Cardiac muscle cell (in vitro differentiated cells and primary cell): ENCODE data around the gene PRKCB. TPM values are rescaled to one million over a fixed set of nuclear protein-coding genes. Genes with fewer than 3 reads are reported as not detected.
"Not testable (repeated sequence)": the region's sequence is repeated elsewhere in the genome, so short reads cannot be mapped to it uniquely, and the experiment has no call there.

ENCODE experiments used
- DNase-seq, 2 donors: peaks; one replicate each; pipeline versions ENCODE4 v3.0.0 to v3.0.0-alpha.2; 2010 to 2017; ENCODE audit warnings: low read depth in 1 of 2, low spot score in 1 of 2
- H3K27ac ChIP-seq: fragments of 200-600 bp; sonication (generic); 2 replicates; pipeline ENCODE4 v1.5.1; 2016
- H3K27me3 ChIP-seq: fragments of 200-600 bp; sonication (generic); 2 replicates; pipeline ENCODE4 v1.6.0; 2016; ENCODE audit warnings: control low read depth
- H3K36me3 ChIP-seq: fragments of 200-600 bp; sonication (generic); 2 replicates; pipeline ENCODE4 v1.5.1; 2016; ENCODE audit warnings: control low read depth
- H3K4me1 ChIP-seq: fragments of 200-600 bp; sonication (generic); 2 replicates; pipeline ENCODE4 v1.8.1; 2017; ENCODE audit warnings: low read depth, mild to moderate bottlenecking, mixed run types
- H3K4me3 ChIP-seq: fragments of 200-600 bp; sonication (generic); 2 replicates; pipeline ENCODE4 v1.5.1; 2016; ENCODE audit warnings: mild to moderate bottlenecking
- H3K9me3 ChIP-seq: fragments of 200-600 bp; sonication (generic); 2 replicates; pipeline ENCODE4 v1.5.1; 2017; ENCODE audit warnings: low read depth, mild to moderate bottlenecking, control low read depth
- CTCF ChIP-seq: IDR thresholded peaks from 2 replicates; pipeline ENCODE4 v1.5.1; 2012; ENCODE audit warnings: low read depth, mild to moderate bottlenecking, low read length
- polyA plus RNA-seq: library from polyadenylated mRNA; unstranded; fragments of >200 nt; fragmentation: Nextera tagmentation; extraction: Ambion mirVana; gene quantifications from 2 replicates; pipeline ENCODE4 v1.2.1, GENCODE V29; 2016
- total RNA-seq: library from RNA; depleted of rRNA; stranded (reverse); fragments of >200 nt; gene quantifications from 2 replicates; pipeline ENCODE4 v1.2.3, GENCODE V29; 2016

PRKCB gene
- total and polyA plus RNA-seq, 2 experiments from 2014 or later: 0.66 to 1.5 TPM

GRCh38 chr16:23907903-23908302 is 72.1 kb downstream of the PRKCB start:
- Histone ChIP-seq H3K4me1 (no peaks in the 10 kb centered on the region), H3K27me3 (no peaks in the 10 kb centered on the region), H3K9me3 (no peaks in the 10 kb centered on the region), H3K36me3 (no peaks in the 10 kb centered on the region), H3K4me3 (no peak overlapping the region), H3K27ac (no peak overlapping the region)
- DNase-seq: no peak
- no peak for TF ChIP-seq CTCF

- no peak for DNase-seq
- H3K4me3 ChIP-seq: no peak overlapping the region
- no peaks in the 10 kb centered on the region for H3K4me1 ChIP-seq
- no peaks in the 10 kb centered on the region for H3K9me3 ChIP-seq
- no peaks in the 10 kb centered on the region for H3K36me3 ChIP-seq
- no peaks in the 10 kb centered on the region for H3K27me3 ChIP-seq
- no peak overlapping the region for H3K27ac ChIP-seq
- TF ChIP-seq CTCF: no peak
Measured at GRCh38 chr16:23908790-23909189, 73.0 kb downstream of the PRKCB start.

GRCh38 chr16:23909792-23910418 is 74.1 kb downstream of the PRKCB start:
- Histone ChIP-seq H3K9me3 (no peaks in the 10 kb centered on the region), H3K36me3 (no peaks in the 10 kb centered on the region), H3K27me3 (no peaks in the 10 kb centered on the region), H3K4me1 (no peaks in the 10 kb centered on the region), H3K27ac (no peak overlapping the region), H3K4me3 (no peak overlapping the region)
- no peak for DNase-seq
- TF ChIP-seq CTCF: no peak

- no peaks in the 10 kb centered on the region for H3K9me3 ChIP-seq
- H3K4me1 ChIP-seq: no peaks in the 10 kb centered on the region
- TF ChIP-seq CTCF: no peak
- peak in 1 of 2 donors; percentile 13 for DNase-seq
- no peaks in the 10 kb centered on the region for H3K36me3 ChIP-seq
- no peaks in the 10 kb centered on the region for H3K27me3 ChIP-seq
- no peak overlapping the region for H3K27ac ChIP-seq
- no peak overlapping the region for H3K4me3 ChIP-seq
Measured at GRCh38 chr16:23914946-23915530, 79.3 kb downstream of the PRKCB start.

GRCh38 chr16:23916552-23916951 is 80.8 kb downstream of the PRKCB start:
- not testable (repeated sequence) for H3K27me3 ChIP-seq, H3K9me3 ChIP-seq, H3K4me3 ChIP-seq, DNase-seq, H3K27ac ChIP-seq, H3K36me3 ChIP-seq, H3K4me1 ChIP-seq

- no peak for TF ChIP-seq CTCF
- no peak overlapping the region for H3K27ac ChIP-seq
- no peaks in the 10 kb centered on the region for H3K27me3 ChIP-seq
- no peaks in the 10 kb centered on the region for H3K4me1 ChIP-seq
- no peaks in the 10 kb centered on the region for H3K36me3 ChIP-seq
- no peaks in the 10 kb centered on the region for H3K9me3 ChIP-seq
- H3K4me3 ChIP-seq: no peak overlapping the region
- DNase-seq: no peak
Measured at GRCh38 chr16:23917621-23918020, 81.8 kb downstream of the PRKCB start.
